Activated CD4-positive, alpha-beta T cell treated with anti-CD3 and anti-CD28 coated beads, Interleukin-2, amount 10 ng/mL, durations not matched to agents 7 days and 5 days (primary cell): Measurements from ENCODE around the gene DALRD3. TPM values are rescaled to one million over a fixed set of nuclear protein-coding genes. Genes with fewer than 3 reads are reported as not detected.

ENCODE experiments used
- CTCF ChIA-PET: fragments of 350-600 bp; sonication (Branson Sonifier 250); formaldehyde crosslinking; loops from one replicate; lab custom pipeline; 2021; ENCODE audit warnings: antibody characterized with exemption; lab: Charles Lee
- POLR2A ChIA-PET: fragments of 350-600 bp; sonication (Branson Sonifier 250); formaldehyde crosslinking; loops from one replicate; lab custom pipeline; 2021; ENCODE audit warnings: antibody characterized with exemption; lab: Charles Lee
- DNase-seq: peaks from one replicate; pipeline ENCODE4 v3.0.0-alpha.2; 2020
- H3K27ac Mint-ChIP-seq: one replicate; pipeline ENCODE4 v1.8.0; 2021; ENCODE audit warnings: mild to moderate bottlenecking, moderate library complexity, mixed read lengths
- H3K27me3 Mint-ChIP-seq: one replicate; pipeline ENCODE4 v1.8.0; 2021; ENCODE audit warnings: mixed read lengths
- H3K36me3 Mint-ChIP-seq: one replicate; pipeline ENCODE4 v1.8.0; 2021; ENCODE audit warnings: low read depth, mixed read lengths
- H3K4me1 Mint-ChIP-seq: one replicate; pipeline ENCODE4 v1.8.0; 2021; ENCODE audit warnings: mixed read lengths
- H3K4me3 Mint-ChIP-seq: one replicate; pipeline ENCODE4 v1.8.0; 2021; ENCODE audit warnings: mild to moderate bottlenecking, moderate library complexity, mixed read lengths
- H3K9me3 Mint-ChIP-seq: one replicate; pipeline ENCODE4 v1.8.0; 2021; ENCODE audit warnings: mixed read lengths
- microRNA-seq: library from miRNA; unstranded; fragments of <30 nt; microRNA quantifications from one replicate; pipeline ENCODE4 v1.2.0, GENCODE V29; 2021; ENCODE audit warnings: borderline microRNAs expressed, borderline replicate concordance
- total RNA-seq, 2 experiments: library from RNA; stranded (reverse); gene quantifications; one replicate each; pipeline ENCODE4 v1.2.3, GENCODE V29; 2021

Gene DALRD3
- total RNA-seq, 2 experiments from 2014 or later, result 20.7 to 22.0 TPM

DNA sequence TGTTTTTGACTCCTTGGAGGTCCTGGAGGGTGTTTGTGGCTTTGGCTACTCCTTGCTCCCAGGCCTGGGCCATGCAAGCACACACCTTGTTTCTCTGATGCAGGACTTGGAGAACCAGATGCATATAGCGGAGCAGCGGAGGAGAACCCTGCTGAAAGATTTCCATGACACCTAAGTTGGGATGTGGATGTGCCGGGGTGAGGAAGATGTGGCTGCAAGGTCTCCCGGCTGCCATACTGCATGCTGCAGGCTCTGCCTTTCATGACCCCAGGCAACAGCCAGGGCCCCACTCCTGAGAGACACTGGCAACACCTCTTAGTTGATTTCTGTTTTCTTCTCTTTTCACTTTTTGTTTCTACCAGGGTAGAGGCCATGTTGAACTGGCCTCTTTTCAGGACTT, 35.3 kb downstream of the DALRD3 start:
- Mint-ChIP-seq H3K27me3 (no peaks in the 10 kb centered on the region), H3K27ac (no peak overlapping the region), H3K4me1 (peaks cover 10% of the 10 kb centered on the region), H3K9me3 (no peaks in the 10 kb centered on the region), H3K4me3 (no peak overlapping the region), H3K36me3 (peaks cover 36% of the 10 kb centered on the region)
- no peak for DNase-seq
- CTCF ChIA-PET, result interaction anchor here (1.0 to 1.4 kb wide), 2 partner anchors 120 to 347 kb away, joined by 3 to 4 read pairs; no protein-coding TSS in a partner anchor
- POLR2A ChIA-PET, result no interaction called here

DNA sequence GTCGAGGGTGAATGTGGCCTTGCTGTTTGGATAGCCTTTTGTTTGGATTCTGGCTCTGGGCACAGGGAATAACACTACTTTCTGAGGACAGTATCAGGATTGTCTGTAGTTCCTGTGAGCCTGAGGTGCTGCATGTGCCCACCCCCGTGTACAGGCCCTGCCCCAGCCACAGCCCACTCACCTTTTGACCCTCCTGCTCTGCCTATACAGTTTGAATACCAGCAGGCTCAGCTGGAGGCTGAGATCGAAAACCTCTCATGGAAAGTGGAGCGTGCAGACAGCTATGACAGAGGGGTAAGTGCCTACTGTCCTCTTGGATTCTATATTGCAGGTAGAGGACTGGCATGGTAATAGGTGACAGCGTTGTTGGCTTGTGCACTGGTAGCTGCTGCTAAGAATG, 35.7 kb downstream of the DALRD3 start:
- H3K36me3 Mint-ChIP-seq, result peaks cover 37% of the 10 kb centered on the region
- no peak overlapping the region for H3K27ac Mint-ChIP-seq
- H3K27me3 Mint-ChIP-seq, result no peaks in the 10 kb centered on the region
- DNase-seq, result no peak
- POLR2A ChIA-PET, result no interaction called here
- H3K4me3 Mint-ChIP-seq, result no peak overlapping the region
- CTCF ChIA-PET, result interaction anchor here (1.4 kb wide), 1 partner anchor 120 kb away, joined by 4 read pairs; no protein-coding TSS in a partner anchor
- no peaks in the 10 kb centered on the region for H3K9me3 Mint-ChIP-seq
- peaks cover 6% of the 10 kb centered on the region for H3K4me1 Mint-ChIP-seq

DNA sequence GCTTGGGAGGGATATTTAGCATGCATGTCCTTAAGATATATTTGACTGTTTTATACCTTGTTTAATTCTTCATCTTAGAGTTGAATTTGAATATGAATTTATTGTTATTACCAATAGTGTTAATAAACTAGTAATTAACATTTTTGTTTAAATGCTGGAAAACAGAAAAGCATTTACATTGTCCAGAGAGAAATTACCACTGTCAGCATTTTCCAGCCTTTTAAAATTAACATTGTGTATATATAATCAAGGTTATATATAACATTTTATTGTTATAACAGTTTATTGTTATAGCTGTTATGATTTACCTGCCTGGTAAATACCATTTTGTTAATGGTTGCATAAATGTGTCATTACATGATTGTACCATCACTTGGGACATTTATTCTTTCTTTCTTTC, 36.4 kb downstream of the DALRD3 start:
- H3K4me3 Mint-ChIP-seq, result no peak overlapping the region
- H3K9me3 Mint-ChIP-seq, result no peaks in the 10 kb centered on the region
- peaks cover 4% of the 10 kb centered on the region for H3K4me1 Mint-ChIP-seq
- ChIA-PET CTCF (interaction anchor here (1.4 kb wide), 1 partner anchor 119 kb away, joined by 4 read pairs; no protein-coding TSS in a partner anchor), POLR2A (interaction anchor here (0.5 kb wide), 1 partner anchor 166 kb away, joined by 5 read pairs; no protein-coding TSS in a partner anchor)
- no peak for DNase-seq
- H3K27ac Mint-ChIP-seq, result no peak overlapping the region
- H3K36me3 Mint-ChIP-seq, result peaks cover 37% of the 10 kb centered on the region
- no peaks in the 10 kb centered on the region for H3K27me3 Mint-ChIP-seq

DNA sequence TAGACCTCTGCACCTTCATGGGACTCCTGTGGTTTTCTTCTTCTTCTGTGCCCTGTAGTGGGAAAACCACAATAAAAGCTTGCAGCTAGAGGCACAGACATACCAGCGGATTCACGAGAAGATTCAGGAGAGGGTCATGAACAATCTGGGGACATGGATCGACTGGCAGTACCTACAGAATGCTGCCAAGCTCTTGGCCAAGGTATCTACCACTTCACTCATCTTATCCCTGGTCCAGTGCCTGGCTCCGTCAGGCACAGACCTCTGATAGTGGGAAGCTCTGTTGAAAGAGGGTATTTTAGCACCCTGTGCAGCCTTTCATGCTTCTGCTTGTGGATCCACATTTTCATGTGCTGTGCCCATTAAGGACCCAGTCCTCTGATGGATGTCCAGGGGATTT, 38.1 kb downstream of the DALRD3 start:
- Mint-ChIP-seq H3K27me3 (no peaks in the 10 kb centered on the region), H3K27ac (no peak overlapping the region)
- CTCF ChIA-PET, result interaction anchor here (0.6 to 1.1 kb wide), 2 partner anchors 7 to 31 kb away, joined by 4 read pairs; no protein-coding TSS in a partner anchor

DNA sequence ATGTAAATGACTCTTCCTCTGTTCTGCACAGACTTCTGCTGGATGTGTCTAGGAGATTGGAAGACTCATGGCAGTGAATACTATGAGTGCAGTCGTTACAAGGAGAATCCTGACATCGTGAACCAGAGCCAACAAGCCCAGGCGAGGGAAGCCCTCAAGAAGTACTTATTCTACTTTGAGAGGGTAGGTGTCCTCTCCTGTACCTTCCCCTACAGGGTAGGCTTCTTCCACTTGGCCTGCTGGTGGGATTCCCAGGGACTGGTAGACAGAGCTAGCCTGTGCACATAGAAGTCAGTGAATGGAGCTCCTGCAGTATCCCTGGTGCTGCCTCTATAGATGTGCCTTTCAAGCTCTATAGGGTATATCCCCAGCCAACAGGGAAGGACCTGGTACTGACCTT, 38.9 kb downstream of the DALRD3 start:
- no peak for DNase-seq
- Mint-ChIP-seq H3K27ac (no peak overlapping the region), H3K36me3 (peaks cover 42% of the 10 kb centered on the region)

More for the DNA sequence above, 38.1 kb downstream of the DALRD3 start:
- no peaks in the 10 kb centered on the region for H3K9me3 Mint-ChIP-seq
- H3K4me3 Mint-ChIP-seq, result no peak overlapping the region
- H3K36me3 Mint-ChIP-seq, result peaks cover 37% of the 10 kb centered on the region
- POLR2A ChIA-PET, result no interaction called here
- H3K4me1 Mint-ChIP-seq, result no peaks in the 10 kb centered on the region
- no peak for DNase-seq

DNA sequence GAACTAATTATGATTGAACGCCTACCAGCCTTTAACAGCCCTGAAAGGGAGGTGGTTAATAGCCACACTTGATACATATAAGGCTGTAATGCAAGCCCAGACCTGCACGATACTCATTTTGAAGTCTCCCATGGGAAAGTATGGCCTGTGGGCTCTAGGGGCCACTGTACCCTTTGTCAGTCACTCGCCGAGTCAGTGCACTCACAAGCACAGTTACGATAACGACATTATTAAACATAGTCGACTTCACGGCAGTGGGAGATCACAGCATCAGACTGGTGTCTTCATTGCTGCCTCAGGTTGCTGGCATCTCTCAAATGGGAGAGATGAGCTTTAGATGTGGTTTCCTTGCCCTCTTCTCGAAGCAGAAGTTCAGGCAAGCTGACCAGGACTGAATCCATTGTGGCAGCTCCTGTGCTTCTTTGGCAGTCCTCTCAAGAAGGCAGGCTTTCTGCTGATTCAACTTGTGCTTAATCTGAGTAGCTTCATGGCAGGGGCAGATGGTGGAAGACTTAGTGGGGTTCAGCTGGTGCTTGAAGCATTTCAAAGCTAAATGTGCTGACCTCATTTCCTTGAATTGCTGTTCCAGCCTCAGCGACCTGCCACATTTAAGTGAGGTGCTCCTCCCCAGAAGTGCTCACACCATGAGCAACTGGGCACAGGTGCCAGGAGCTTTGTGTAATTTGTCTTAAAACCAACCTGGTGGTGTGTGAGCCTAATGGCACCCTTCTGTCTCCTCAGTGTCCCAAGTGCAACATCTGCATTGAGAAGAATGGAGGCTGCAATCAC, 44.1 kb downstream of the DALRD3 start:
- Mint-ChIP-seq H3K4me1 (peaks cover 14% of the 10 kb centered on the region), H3K27ac (peak overlapping the region; percentile 78), H3K4me3 (no peak overlapping the region), H3K36me3 (peaks cover 49% of the 10 kb centered on the region), H3K9me3 (no peaks in the 10 kb centered on the region), H3K27me3 (no peaks in the 10 kb centered on the region)
- POLR2A ChIA-PET, result no interaction called here
- DNase-seq, result no peak
- CTCF ChIA-PET, result interaction anchor here (1.5 to 2.7 kb wide), 4 partner anchors 11 to 48 kb away, joined by 4 to 17 read pairs (median 6); partner anchors contain the start of genes NDUFAF3 and P4HTM

More for the DNA sequence above, 38.9 kb downstream of the DALRD3 start:
- Mint-ChIP-seq H3K4me1 (peaks cover 4% of the 10 kb centered on the region), H3K9me3 (no peaks in the 10 kb centered on the region), H3K4me3 (no peak overlapping the region), H3K27me3 (no peaks in the 10 kb centered on the region)
- CTCF ChIA-PET, result interaction anchor here (0.6 to 1.1 kb wide), 2 partner anchors 8 to 221 kb away, joined by 3 to 4 read pairs; no protein-coding TSS in a partner anchor
- POLR2A ChIA-PET, result no interaction called here

DNA sequence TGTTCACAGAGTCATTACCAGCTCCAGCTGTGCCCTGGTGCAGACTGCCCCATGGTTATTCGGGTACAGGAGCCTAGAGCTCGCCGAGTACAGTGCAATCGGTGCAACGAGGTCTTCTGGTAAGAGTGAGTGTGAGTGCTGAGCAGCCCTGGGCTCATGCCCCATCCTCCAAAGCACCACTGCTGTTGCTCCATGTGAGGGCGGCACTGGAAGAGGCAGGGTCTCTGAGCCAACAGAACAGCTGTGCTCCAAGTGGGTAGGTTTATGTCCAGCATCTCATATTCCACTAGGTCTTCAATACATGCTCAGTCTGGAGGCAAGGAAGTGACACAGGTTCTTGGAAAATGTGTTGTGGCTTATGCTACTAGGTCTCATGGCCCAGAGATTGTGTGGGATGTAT, 47.8 kb downstream of the DALRD3 start:
- ChIA-PET CTCF (interaction anchor here (1.3 to 1.6 kb wide), 2 partner anchors 20 to 64 kb away, joined by 3 read pairs; no protein-coding TSS in a partner anchor), POLR2A (no interaction called here)
- H3K4me3 Mint-ChIP-seq, result no peak overlapping the region
- no peaks in the 10 kb centered on the region for H3K27me3 Mint-ChIP-seq
- peaks cover 60% of the 10 kb centered on the region for H3K36me3 Mint-ChIP-seq
- H3K4me1 Mint-ChIP-seq, result peaks cover 20% of the 10 kb centered on the region
- no peaks in the 10 kb centered on the region for H3K9me3 Mint-ChIP-seq
- H3K27ac Mint-ChIP-seq, result no peak overlapping the region
- no peak for DNase-seq

DNA sequence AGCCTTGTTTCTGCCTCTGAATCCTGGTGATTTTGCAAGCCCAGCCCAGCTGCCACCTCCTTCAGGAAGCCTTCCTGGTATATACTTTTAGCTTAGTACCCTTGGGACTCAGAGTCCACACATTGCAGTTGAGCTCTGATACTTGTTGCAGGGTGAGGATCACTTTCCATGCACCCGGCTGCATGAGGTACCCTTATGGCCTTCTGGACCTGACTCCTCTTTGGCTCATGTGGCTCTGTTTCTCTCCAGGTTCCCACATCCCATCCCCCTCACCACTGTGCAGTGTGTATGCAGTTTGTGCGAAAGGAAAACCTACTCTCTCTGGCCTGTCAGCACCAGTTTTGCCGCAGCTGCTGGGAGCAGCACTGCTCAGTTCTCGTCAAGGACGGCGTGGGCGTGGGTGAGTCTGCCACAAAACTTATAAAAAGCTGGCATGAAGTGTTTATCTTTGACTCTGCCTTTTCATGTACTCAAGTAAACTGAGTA, 51.5 kb downstream of the DALRD3 start:
- CTCF ChIA-PET, result interaction anchor here (1.5 to 1.6 kb wide), 2 partner anchors 12 to 21 kb away, joined by 3 to 5 read pairs; no protein-coding TSS in a partner anchor

DNA sequence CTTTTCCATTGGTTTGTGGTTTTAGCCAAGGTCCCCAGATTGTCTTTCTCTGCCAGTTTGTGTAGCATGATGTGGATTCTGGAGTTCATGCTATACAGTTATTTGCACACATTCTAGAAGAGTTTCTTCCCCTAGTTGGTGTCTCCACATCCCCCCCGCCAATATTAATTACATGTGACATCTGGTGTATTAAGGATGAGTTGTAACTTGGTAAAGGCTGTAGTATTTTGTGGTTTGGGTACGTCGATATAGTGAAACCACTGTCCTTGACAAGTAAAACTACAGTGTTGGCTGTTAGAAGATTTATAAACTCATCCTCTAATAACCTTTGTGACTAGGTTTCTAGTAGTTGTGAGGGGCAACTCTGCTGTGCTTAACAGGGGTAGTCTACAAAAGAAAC, 52.0 kb downstream of the DALRD3 start:
- Mint-ChIP-seq H3K4me3 (no peak overlapping the region), H3K27ac (no peak overlapping the region), H3K36me3 (peaks cover 48% of the 10 kb centered on the region), H3K27me3 (no peaks in the 10 kb centered on the region), H3K4me1 (peaks cover 6% of the 10 kb centered on the region), H3K9me3 (no peaks in the 10 kb centered on the region)
- POLR2A ChIA-PET, result no interaction called here
- no peak for DNase-seq
- CTCF ChIA-PET, result interaction anchor here (1.6 kb wide), 1 partner anchor 11 kb away, joined by 5 read pairs; no protein-coding TSS in a partner anchor

More for the DNA sequence above, 51.5 kb downstream of the DALRD3 start:
- POLR2A ChIA-PET, result no interaction called here
- Mint-ChIP-seq H3K27me3 (no peaks in the 10 kb centered on the region), H3K4me3 (no peak overlapping the region), H3K4me1 (peaks cover 6% of the 10 kb centered on the region), H3K9me3 (no peaks in the 10 kb centered on the region), H3K27ac (no peak overlapping the region), H3K36me3 (peaks cover 51% of the 10 kb centered on the region)
- no peak for DNase-seq

Small RNA genes lying within 50 kb of the gene (microRNA-seq; reads per million reads assigned to microRNA genes)
- gene MIR191 (6,140 reads per million, percentile 95 among the genes with 10 or more reads in this experiment), gene MIR425 (5,769 reads per million, percentile 94 among the genes with 10 or more reads in this experiment)

Other genes with a start within 250 kb of the DALRD3 start
- gene PRKAR2A, start 170.7 kb downstream of the DALRD3 start, total RNA-seq, result 10 to 100 TPM; 26.4 to 27.2 TPM
- 10 to 100 TPM; 35.2 to 40.6 TPM for gene SLC25A20, start 119.7 kb downstream of the DALRD3 start, total RNA-seq
- gene ARIH2, start 99.7 kb downstream of the DALRD3 start, total RNA-seq, result 10 to 100 TPM; 91.0 to 95.0 TPM
- 10 to 100 TPM; 45.3 to 47.6 TPM for gene P4HTM, start 28.3 kb downstream of the DALRD3 start, total RNA-seq
- 100 to 1,000 TPM; 144 to 157 TPM for gene WDR6, start 11.2 kb downstream of the DALRD3 start, total RNA-seq
- gene NDUFAF3, start 3.5 kb upstream of the DALRD3 start, total RNA-seq, result 10 to 100 TPM; 84.5 to 93.2 TPM
- 100 to 1,000 TPM; 152 to 159 TPM for gene IMPDH2, start 10.8 kb upstream of the DALRD3 start, total RNA-seq
- 100 to 1,000 TPM; 140 to 164 TPM for gene QRICH1, start 75.5 kb upstream of the DALRD3 start, total RNA-seq
- gene QARS1, start 86.2 kb upstream of the DALRD3 start, total RNA-seq, result 100 to 1,000 TPM; 246 to 326 TPM
- 10 to 100 TPM; 63.5 to 72.6 TPM for gene USP19, start 102.2 kb upstream of the DALRD3 start, total RNA-seq
- gene LAMB2, start 114.5 kb upstream of the DALRD3 start, total RNA-seq, result not detected
- gene CCDC71, start 147.8 kb upstream of the DALRD3 start, total RNA-seq, result 10 to 100 TPM; 21.7 to 22.2 TPM
- gene KLHDC8B, start 153.0 kb upstream of the DALRD3 start, total RNA-seq, result 1 to 10 TPM; 1.5 to 1.7 TPM